Activated gamma-delta T cell (primary cell): ENCODE data around the gene CASZ1.

Experiments
- DNase-seq: peaks from one replicate; lab custom pipeline; 2025; lab: John Stamatoyannopoulos, UW

CASZ1 gene

DNA sequence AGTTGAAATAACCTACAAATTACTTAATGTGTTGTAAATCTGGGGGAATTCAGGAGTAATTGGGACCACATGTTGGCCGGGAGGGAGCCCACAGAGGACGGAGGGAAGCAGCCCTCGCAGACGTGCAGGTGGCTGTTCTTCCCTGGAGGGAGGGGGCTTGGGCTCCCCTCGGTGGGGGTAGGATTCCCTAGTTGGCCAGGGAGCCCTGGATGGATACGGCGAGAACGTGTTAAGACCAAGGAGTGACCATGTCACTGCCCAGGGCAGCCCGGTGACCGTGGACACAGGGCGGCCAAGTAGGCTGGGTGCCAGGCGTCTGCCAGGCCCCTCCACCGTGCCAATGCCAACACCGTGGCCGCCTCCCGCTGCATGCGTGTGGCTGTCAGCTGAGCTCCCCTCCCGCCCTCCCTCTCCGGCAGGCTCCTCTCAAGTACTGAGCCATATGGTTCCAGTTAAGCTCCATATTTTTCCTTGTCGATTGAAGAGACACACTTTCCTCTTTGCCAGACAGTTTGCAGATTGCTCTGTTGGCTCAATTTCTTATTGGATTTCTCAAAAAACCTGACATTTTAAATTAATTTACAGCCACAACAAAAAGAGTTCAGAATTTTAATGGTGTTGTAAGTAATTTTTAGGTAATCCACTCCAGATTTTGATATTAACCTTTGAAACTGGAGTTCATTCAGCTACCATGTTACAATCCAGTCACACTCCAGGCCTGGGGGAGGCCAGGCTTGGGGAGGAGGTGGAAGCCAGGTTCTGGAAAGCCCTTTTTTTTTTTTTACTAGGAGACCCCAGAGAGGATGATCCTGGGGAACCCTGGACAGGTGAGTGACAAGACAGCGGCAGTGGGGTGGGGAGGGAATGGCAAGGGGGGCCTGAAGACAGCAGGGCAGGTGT lies 71.2 kb downstream of the CASZ1 start:
- no peak for DNase-seq

GRCh38 chr1:10724511-10724910 lies 71.9 kb downstream of the CASZ1 start:
- no peak for DNase-seq

GRCh38 chr1:10724052-10724494 lies 72.4 kb downstream of the CASZ1 start:
- no peak for DNase-seq

DNA sequence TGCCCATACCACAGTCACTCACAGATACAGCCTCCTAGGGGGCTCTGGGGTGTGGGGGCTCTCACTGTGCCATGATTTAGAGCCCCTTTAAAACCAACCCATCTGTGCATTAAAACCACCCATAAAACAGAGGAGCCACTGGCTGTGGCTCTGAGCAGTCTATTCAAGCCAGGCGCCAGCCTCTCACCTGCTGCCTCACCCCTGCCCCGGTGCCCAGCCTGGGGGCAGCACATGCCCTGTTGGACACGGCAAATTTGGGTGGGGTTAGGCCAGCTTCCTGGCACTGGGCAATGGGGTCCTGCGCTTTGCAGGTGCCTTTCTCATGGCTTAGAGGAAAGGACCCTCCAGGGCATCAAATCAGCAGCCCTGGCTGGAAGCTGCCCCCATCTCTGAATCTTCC lies 73.1 kb downstream of the CASZ1 start:
- DNase-seq, result no peak

DNA sequence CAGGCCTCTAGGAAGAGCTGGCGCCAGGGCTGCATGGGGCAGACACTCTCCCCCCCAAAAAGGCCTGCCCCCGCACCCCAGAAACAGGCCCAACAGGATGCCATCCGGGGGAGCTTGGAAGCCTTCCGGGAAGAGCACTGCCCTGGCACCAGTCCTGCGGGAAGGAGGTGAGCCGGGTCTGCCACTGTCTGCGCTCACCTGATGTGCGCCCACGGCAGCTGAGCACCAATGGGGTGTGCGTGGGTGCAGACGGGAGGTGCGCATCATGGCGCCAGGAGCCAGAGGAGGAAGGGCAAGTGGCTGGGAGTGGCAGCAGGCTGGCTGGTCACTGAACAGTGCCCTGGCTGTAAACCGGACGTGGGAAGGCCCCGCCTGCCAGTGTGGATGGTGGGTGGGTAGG lies 73.6 kb downstream of the CASZ1 start:
- DNase-seq, result no peak

- no peak for DNase-seq
These were observed 74.8 kb downstream of the CASZ1 start for GRCh38 chr1:10721381-10722321.

DNA sequence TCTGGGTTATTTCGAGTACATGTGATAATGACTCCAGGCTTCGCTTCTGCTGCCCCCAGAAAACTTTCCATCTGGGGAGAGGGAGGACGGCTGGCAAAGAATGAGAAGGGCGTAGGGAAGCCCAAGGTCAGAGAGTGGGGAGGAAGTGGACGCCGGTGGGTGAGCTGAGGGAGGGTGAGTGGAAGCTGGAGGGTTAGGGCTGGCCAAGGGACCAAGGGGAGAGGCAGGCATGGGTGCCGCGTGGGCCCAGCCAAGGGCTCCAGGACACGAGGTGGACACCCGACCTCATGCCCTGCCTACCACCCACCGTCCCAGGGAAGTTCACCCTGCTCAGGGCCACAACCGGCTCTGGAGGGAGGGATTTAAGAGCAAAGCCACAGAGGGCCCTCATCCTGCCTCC lies 75.8 kb downstream of the CASZ1 start:
- DNase-seq, result no peak

GRCh38 chr1:10718083-10718415 lies 78.4 kb downstream of the CASZ1 start:
- DNase-seq, result no peak

DNA sequence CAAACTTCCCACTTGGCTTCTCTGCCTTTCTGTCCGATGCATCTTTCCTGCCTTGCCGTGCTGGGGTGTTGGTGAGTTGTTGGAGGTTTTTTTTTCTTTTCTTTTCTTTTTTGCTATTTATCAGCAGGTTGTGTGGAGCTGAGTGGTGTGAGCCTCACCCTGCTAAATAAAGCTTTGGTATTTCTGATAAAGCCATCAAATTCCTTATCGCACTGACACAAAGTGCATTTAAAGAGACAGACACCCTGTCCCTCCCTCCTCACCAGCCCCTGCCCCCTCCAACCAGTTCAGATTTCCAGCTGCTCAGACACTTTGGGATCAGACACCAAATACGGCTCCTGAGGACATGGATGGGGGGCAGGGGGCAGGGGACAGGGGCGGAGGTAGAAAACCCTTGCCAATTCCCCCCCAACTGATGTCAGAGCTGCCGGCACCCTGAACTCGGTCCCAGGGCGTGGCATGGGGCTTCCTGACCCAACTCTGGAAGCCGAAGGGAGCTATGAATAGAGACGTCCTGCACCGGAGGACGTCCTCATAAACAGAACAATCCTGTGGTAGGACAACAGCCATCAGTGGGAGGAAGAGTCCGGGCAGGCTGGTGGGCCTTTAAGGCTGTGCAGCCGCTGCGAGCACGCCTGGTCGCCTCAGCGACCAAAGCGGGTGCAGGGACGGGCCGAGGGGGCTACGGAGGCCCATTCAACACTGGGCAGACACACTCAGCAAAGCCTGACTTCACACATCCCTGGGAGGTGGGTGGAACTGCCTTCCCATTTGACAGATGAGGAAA lies 79.0 kb downstream of the CASZ1 start:
- DNase-seq, result no peak

DNA sequence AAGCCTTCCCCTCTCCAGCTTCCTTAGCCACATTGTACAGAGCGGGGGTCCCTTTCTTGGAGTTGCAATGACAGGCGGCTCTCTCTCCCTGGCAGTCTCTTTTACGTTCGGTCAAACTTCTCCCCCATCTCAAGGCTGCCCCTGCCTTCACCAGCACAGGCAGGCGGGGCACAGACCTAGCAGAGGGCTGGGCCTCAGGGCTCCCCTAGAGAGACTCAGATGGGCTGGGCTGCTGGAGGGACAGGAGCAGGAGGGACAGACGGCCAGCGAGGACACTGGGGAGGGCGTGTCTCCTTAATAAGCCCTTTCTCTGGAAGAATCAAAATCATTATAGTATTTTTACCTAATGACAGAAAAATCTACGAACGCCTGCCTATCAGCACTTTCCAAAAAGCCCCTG lies 79.6 kb downstream of the CASZ1 start:
- DNase-seq, result no peak

DNA sequence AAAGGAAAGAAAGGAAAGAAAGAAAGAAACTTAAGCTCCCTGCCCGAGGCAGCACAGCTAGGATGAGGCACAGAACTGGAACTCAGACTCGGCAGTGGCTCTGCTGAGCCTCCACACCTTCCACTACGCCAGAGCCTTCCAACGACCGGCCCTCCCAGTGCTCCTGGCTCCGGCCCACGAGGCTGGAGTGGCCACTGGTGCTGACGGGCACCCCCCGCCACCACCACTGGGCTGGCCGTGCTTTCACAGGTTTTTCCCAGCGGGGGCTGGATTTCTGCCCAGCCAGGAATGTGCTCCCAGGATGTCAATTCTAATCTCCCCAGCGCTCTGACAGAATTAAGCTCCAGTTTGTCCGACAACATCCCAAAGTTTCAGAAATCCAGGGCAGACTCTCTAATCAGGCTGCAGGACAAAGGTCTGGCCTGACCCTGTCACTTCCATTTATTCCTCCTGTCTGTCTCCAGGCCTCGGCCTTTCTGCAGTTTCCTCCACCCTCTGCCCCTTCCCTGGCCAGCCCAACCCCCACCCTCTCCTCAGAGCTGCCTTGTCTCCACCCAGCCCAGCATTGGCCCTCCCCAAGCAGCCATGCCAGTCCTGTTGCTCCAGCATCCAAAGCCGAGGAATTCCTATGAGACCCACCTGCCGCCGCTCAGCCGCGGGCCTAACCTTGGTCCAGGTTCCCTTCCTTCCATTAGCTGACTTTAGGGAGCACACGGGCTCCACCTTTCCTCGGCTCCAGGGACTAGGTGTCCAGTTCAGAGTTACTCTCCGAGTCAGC lies 81.9 kb downstream of the CASZ1 start:
- DNase-seq, result no peak

DNA sequence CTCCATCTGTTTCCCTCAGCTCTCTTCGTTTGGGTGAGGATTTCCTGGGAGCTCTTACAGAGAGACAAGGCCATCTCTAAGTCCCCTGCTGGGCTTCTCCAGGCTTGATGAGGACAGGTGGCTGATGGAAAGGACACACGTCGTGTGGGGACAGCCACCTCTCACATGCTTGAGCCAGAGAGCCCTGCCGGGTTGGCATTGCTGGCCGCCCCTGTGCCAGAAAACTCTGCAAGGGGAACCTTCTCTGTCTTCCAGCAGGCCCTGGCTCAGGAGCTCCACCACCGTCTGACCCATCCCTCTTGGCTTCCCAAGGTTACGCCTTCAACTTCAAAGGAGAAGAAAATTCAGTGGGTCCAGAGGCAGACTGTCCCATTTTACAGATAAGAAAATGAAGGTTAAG lies 82.8 kb downstream of the CASZ1 start:
- DNase-seq, result no peak

GRCh38 chr1:10712568-10713362 lies 83.7 kb downstream of the CASZ1 start:
- no peak for DNase-seq

DNA sequence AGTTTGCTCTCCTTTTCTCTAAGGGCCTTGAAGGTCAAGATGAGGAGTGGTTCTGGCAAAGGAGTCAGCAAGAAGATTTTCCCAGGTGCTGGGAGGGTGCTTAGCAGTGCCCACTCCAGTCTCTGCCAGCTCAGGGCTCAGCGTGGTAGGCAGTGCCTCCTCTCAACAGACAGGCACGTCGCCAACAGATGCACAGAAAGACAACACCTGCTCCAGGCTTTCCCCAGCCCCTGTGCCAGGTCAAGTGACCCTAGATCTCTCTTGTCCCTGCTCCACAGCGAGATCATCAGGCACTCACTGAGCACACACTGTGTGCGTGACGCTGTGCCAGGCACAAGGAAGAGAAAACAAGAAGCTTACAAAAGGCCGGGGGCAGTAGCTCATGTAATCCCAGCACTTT lies 86.0 kb downstream of the CASZ1 start:
- DNase-seq, result no peak

GRCh38 chr1:10709646-10710045 lies 86.8 kb downstream of the CASZ1 start:
- DNase-seq, result no peak

- no peak for DNase-seq
These were observed 87.3 kb downstream of the CASZ1 start for GRCh38 chr1:10709165-10709564.

DNA sequence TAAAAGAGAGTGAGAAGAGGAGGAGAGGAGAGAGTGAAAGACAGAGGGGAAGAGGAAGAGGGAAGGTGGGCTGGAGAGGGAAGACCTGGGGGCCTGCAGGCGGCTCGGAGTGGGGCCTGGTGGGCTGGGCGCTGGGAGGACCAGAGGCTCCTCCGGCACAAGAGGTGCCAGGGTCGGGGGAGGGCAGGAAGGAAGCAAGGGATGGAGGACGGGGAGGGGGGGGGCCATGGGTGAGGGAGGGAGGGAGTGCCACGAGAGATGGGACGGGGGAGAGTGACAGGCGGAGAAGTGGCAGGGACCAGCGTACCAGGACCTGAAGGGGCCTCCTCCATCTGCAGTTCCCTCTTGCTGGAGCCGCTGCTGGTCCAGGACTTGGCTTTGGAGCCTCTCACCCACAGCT lies 87.7 kb downstream of the CASZ1 start:
- no peak for DNase-seq

- DNase-seq, result no peak
These were observed 89.2 kb downstream of the CASZ1 start for GRCh38 chr1:10707208-10707607.

DNA sequence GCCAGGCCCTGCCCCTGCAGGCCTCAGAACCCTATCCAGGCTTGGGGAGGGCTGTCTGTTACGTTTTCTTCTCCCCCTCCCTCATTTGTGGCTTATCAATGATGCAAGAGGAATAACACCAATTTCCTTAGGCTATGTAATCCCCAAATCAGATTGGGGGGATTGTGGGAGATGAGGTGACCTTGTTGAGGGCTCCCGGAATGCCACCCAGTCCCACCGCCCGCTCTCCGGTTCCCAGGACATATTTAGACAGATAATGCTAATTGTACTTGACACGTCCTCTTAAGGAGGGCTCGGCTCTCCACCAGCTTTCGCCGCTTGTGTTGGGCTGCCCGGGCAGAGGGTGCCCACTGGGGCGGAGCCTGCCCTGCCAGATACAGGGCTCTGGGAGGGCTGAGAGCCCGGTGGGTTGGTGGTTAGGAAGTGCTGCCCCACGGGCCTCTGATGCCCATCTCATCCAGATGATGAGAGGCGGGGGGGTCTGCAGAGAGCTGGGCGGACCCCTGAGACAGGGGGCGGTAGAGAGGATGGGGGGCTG lies 90.0 kb downstream of the CASZ1 start:
- no peak for DNase-seq

GRCh38 chr1:10705953-10706352 lies 90.5 kb downstream of the CASZ1 start:
- no peak for DNase-seq
